Keratinocyte (primary cell): ENCODE results near the gene UQCR10. TPM values are rescaled to one million over a fixed set of nuclear protein-coding genes. Genes with fewer than 3 reads are reported as not detected.

ENCODE experiments used
- DNase-seq: peaks from one replicate; pipeline ENCODE4 v3.0.0-alpha.2; 2011; ENCODE audit warnings: low read depth, missing footprints, low spot score
- FAIRE-seq: peaks from 2 replicates; lab custom pipeline; 2011; peaks lifted over from hg19 to GRCh38; lab: Jason Lieb, UNC
- H2AFZ ChIP-seq: 2 replicates; pipeline ENCODE4 v1.6.0; 2012; ENCODE audit warnings: low read length, control low read depth, inconsistent platforms; ENCODE audit not compliant: control insufficient read depth
- H3K27ac ChIP-seq: 2 replicates; pipeline ENCODE4 v1.5.1; 2011; ENCODE audit warnings: low read length; ENCODE audit not compliant: control insufficient read depth, insufficient read depth
- H3K27me3 ChIP-seq: 3 replicates; pipeline ENCODE4 v1.6.0; 2011; ENCODE audit warnings: low read length; ENCODE audit not compliant: control insufficient read depth, insufficient read depth; ENCODE audit errors: extremely low read depth
- H3K36me3 ChIP-seq, 2 experiments: 2 replicates in 1 of 2; 3 replicates in 1 of 2; pipeline ENCODE4 v1.5.1; 2011; ENCODE audit warnings: low read length in 2 of 2, mild to moderate bottlenecking in 1 of 2; ENCODE audit not compliant: control insufficient read depth in 2 of 2, insufficient read depth in 2 of 2; ENCODE audit errors: extremely low read depth in 1 of 2
- H3K4me1 ChIP-seq: 3 replicates; pipeline ENCODE4 v1.5.1; 2011; ENCODE audit warnings: low read length; ENCODE audit not compliant: control insufficient read depth, insufficient read depth; ENCODE audit errors: extremely low read depth
- H3K4me2 ChIP-seq: 3 replicates; pipeline ENCODE4 v1.6.0; 2011; ENCODE audit warnings: low read depth, low read length; ENCODE audit not compliant: control insufficient read depth, insufficient read depth; ENCODE audit errors: extremely low read depth
- H3K4me3 ChIP-seq, 3 experiments: fragments of 200-600 bp in 1 of 3; sonication (generic) in 1 of 3; 2 replicates in 2 of 3; 3 replicates in 1 of 3; pipeline ENCODE4 v1.5.1; 2011 to 2016; ENCODE audit warnings: low read length in 3 of 3, mild to moderate bottlenecking in 3 of 3, control low read depth in 2 of 3, inconsistent platforms in 1 of 3, low read depth in 1 of 3, mixed read lengths in 1 of 3, mixed run types in 1 of 3, moderate library complexity in 1 of 3; ENCODE audit not compliant: control insufficient read depth in 2 of 3, insufficient read depth in 2 of 3; ENCODE audit errors: extremely low read depth in 1 of 3
- H3K79me2 ChIP-seq: 2 replicates; pipeline ENCODE4 v1.6.0; 2012; ENCODE audit warnings: low read length; ENCODE audit not compliant: control insufficient read depth, insufficient read depth
- H3K9ac ChIP-seq: 3 replicates; pipeline ENCODE4 v1.6.0; 2011; ENCODE audit warnings: low read length; ENCODE audit not compliant: control insufficient read depth, insufficient read depth; ENCODE audit errors: extremely low read depth
- H3K9me1 ChIP-seq: 3 replicates; pipeline ENCODE4 v1.6.0; 2011; ENCODE audit warnings: low read length; ENCODE audit not compliant: control insufficient read depth, insufficient read depth; ENCODE audit errors: extremely low read depth
- H3K9me3 ChIP-seq: 2 replicates; pipeline ENCODE4 v1.5.1; 2012; ENCODE audit warnings: low read depth, low read length; ENCODE audit not compliant: control insufficient read depth
- H4K20me1 ChIP-seq: 3 replicates; pipeline ENCODE4 v1.6.0; 2011; ENCODE audit warnings: low read length; ENCODE audit not compliant: control insufficient read depth, insufficient read depth; ENCODE audit errors: extremely low read depth
- EZH2 ChIP-seq: IDR thresholded peaks from one replicate; pipeline ENCODE4 v1.6.1; 2012; ENCODE audit warnings: inconsistent platforms, mild to moderate bottlenecking, low read length, moderate library complexity
- dilution Hi-C: fragments of 300-500 bp; cut with MboI; formaldehyde crosslinking; loops from one replicate; pipeline ENCODE4 v1.7.0; 2020; ENCODE audit warnings: low sequenced_read_pairs; ENCODE audit not compliant: extremely low pct_ligation_motif_present
- polyA plus RNA-seq, 5 experiments: library from polyadenylated mRNA; depleted of rRNA in 3 of 5; stranded (reverse) in 3 of 5; stranded (forward) in 1 of 5; unstranded in 1 of 5; fragments of >200 nt; gene quantifications; 1 replicate in 1 of 5; 2 replicates in 3 of 5; 3 replicates in 1 of 5; pipeline versions ENCODE4 v1.2.1 to v1.2.3, GENCODE V29; 2011 to 2012; ENCODE audit warnings: missing spikeins in 2 of 5, low read depth in 1 of 5, low replicate concordance in 1 of 5
- TF ChIP-seq, protein P1 (sequence below), 3 experiments: IDR thresholded peaks in 1 of 3; conservative IDR thresholded peaks in 1 of 3; optimal IDR thresholded peaks in 1 of 3; 2 replicates in 2 of 3; 3 replicates in 1 of 3; pipeline versions ENCODE3 to v1.5.1; 2011; ENCODE audit warnings: low read length in 3 of 3, mild to moderate bottlenecking in 3 of 3, moderate library complexity in 2 of 3, control low read depth in 1 of 3, inconsistent platforms in 1 of 3; ENCODE audit not compliant: insufficient read depth in 2 of 3; ENCODE audit errors: extremely low read depth in 1 of 3

Gene UQCR10
- polyA plus RNA-seq, 1 donor (not counting 4 experiments of a cell fraction or from before 2014, with no cell fraction given), result 161 TPM

DNA sequence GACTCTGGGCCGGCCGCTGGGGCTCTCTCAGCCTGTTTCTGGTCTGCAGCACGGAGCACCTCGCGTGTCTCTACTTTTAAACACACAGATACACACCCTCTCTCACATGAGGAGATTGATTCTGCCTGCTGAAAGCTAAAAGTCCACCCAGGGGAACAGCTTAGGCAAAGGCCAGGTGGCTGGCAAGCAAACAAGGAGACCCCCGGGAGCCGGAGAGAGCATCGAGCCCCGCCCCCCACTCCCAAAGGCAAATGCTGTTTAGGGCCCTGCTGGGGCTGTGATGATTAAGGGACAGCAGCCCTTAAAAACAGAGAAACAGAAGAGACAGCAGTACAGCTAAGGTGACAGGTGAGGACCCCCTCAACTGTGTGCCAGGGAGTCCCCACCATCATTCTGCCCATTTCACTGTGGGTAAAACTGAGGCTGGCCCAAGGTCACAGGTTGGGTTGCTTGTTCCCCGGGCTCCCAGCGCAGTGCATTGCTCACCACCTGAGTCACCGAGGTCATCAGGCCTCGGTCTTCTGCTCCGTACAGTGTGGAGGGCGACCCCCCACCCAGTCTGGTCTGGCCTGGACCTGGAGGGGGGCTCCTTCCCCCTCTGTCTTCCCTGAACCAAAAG is 40.5 kb upstream of the UQCR10 start:
- FAIRE-seq, result no peak
- DNase-seq, result no peak
- dilution Hi-C loops, result no loop called here
- no peak overlapping the region for H3K4me2 ChIP-seq
- peaks cover 25% of the 10 kb centered on the region for H3K27me3 ChIP-seq
- H3K4me1 ChIP-seq, result no peaks in the 10 kb centered on the region
- H2AFZ ChIP-seq, result no peak overlapping the region
- no peaks in the 10 kb centered on the region for H4K20me1 ChIP-seq
- TF ChIP-seq, protein P1, sequence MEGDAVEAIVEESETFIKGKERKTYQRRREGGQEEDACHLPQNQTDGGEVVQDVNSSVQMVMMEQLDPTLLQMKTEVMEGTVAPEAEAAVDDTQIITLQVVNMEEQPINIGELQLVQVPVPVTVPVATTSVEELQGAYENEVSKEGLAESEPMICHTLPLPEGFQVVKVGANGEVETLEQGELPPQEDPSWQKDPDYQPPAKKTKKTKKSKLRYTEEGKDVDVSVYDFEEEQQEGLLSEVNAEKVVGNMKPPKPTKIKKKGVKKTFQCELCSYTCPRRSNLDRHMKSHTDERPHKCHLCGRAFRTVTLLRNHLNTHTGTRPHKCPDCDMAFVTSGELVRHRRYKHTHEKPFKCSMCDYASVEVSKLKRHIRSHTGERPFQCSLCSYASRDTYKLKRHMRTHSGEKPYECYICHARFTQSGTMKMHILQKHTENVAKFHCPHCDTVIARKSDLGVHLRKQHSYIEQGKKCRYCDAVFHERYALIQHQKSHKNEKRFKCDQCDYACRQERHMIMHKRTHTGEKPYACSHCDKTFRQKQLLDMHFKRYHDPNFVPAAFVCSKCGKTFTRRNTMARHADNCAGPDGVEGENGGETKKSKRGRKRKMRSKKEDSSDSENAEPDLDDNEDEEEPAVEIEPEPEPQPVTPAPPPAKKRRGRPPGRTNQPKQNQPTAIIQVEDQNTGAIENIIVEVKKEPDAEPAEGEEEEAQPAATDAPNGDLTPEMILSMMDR (optimal IDR thresholded peaks at IDR 0.05 in 1 of 3, IDR thresholded peaks at IDR 0.05 in 1 of 3, conservative IDR thresholded peaks at IDR 0.05 in 1 of 3; ENCODE audit: extremely low read depth in 1 of 3, insufficient read depth in 2 of 3, low read length in 3 of 3), result no peak
- no peak for TF ChIP-seq EZH2
- H3K79me2 ChIP-seq, result no peaks in the 10 kb centered on the region
- H3K27ac ChIP-seq, result no peak overlapping the region
- H3K4me3 ChIP-seq, result no peak overlapping the region
- H3K9ac ChIP-seq, result no peak overlapping the region
- H3K9me1 ChIP-seq, result no peaks in the 10 kb centered on the region
- no peaks in the 10 kb centered on the region for H3K9me3 ChIP-seq
- H3K36me3 ChIP-seq, result peaks cover 0 to 2% of the 10 kb centered on the region in 2 experiments

DNA sequence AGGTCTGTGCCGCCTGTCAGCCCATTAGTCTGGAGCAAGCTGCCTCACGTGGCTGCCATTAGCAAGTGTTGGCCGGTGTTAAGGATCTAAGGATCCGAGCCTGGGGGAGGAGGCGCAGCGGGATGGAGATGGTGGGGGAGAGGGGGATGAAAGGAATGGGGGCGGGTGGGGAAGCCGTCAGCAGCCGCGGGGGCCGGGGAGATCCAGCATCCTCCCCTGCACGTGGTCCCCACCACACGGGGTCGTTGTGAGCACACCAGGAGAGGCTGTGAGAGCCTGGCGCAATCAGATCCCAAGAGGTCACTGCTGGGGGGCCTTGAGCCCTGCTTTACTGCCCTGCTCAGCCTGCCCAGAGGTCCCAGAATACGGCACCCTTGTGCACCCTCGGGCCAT is 40.0 kb upstream of the UQCR10 start:
- Histone ChIP-seq H3K36me3 (peaks cover 0 to 2% of the 10 kb centered on the region in 2 experiments), H3K79me2 (no peaks in the 10 kb centered on the region), H3K9ac (no peak overlapping the region), H3K4me1 (no peaks in the 10 kb centered on the region), H4K20me1 (no peaks in the 10 kb centered on the region), H3K27me3 (peaks cover 20% of the 10 kb centered on the region), H3K27ac (no peak overlapping the region), H3K4me2 (no peak overlapping the region), H3K9me1 (no peaks in the 10 kb centered on the region), H2AFZ (no peak overlapping the region), H3K4me3 (no peak overlapping the region), H3K9me3 (no peaks in the 10 kb centered on the region)
- FAIRE-seq (no peak), DNase-seq (no peak)
- TF ChIP-seq, protein P1 (optimal IDR thresholded peaks at IDR 0.05 in 1 of 3, IDR thresholded peaks at IDR 0.05 in 1 of 3, conservative IDR thresholded peaks at IDR 0.05 in 1 of 3; ENCODE audit: extremely low read depth in 1 of 3, insufficient read depth in 2 of 3, low read length in 3 of 3), result peak in 1 of 3 experiments; percentile 68
- no peak for TF ChIP-seq EZH2
- dilution Hi-C loops, result no loop called here
